ENCODE results near the gene BARHL1. TPM values are rescaled to one million over a fixed set of nuclear protein-coding genes. Genes with fewer than 3 reads are reported as not detected.

Gene BARHL1
- total RNA-seq, 1 donor from 2014 or later = not detected

DNA sequence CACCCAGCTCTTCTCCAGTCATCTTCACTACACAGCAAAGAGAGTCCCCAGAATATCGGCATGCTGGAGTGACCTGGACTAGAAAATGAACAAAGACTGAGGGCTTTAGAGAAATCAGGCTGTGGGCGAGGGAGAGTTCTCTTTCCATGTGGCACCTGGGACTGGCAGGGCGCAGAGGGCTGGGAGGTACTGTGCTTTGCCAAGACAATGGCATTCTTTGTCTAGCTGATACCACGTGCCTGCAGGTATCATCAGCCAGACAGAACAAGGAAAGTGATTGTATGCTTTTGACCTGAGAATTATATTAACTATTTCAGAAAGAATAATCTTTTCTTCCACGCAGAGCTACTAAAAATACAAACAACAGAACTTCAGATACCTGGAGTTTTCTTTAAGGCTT is 56.9 kb downstream of the BARHL1 start:
- Mint-ChIP-seq H3K4me1 (ENCODE audit: low read depth, unreplicated experiment) (no peaks in the 10 kb centered on the region), H3K4me3 (ENCODE audit: unreplicated experiment) (no peak overlapping the region), H3K36me3 (ENCODE audit: low read depth, unreplicated experiment) (peaks cover 27% of the 10 kb centered on the region), H3K27me3 (ENCODE audit: low read depth, unreplicated experiment) (no peaks in the 10 kb centered on the region), H3K27ac (ENCODE audit: unreplicated experiment) (no peak overlapping the region), H3K9me3 (ENCODE audit: unreplicated experiment) (no peaks in the 10 kb centered on the region)
- Histone ChIP-seq H3K4me3 (ENCODE audit: insufficient read depth, low read depth, low read length) (no peak overlapping the region), H3K9ac (ENCODE audit: low read length) (no peak overlapping the region), H3K4me2 (ENCODE audit: low read length) (no peak overlapping the region), H3K36me3 (ENCODE audit: insufficient read depth, low read length) (peaks cover 42% of the 10 kb centered on the region), H3K9me3 (ENCODE audit: insufficient read depth, low read depth, low read length) (no peaks in the 10 kb centered on the region), H4K20me1 (ENCODE audit: insufficient read depth, low read length) (peaks cover 14% of the 10 kb centered on the region), H3K27ac (ENCODE audit: low read depth, low read length) (no peak overlapping the region), H3K79me2 (ENCODE audit: insufficient read depth, low read length) (no peaks in the 10 kb centered on the region), H3K4me1 (ENCODE audit: insufficient read depth, low read length) (no peaks in the 10 kb centered on the region), H3K27me3 (ENCODE audit: insufficient read depth, low read length) (no peaks in the 10 kb centered on the region), H2AFZ (ENCODE audit: low read depth, low read length) (no peak overlapping the region)
- DNase-seq (ENCODE audit: low read depth) = no peak
- FAIRE-seq = no peak
- no peak for TF ChIP-seq EZH2 (IDR thresholded peaks at IDR 0.05; ENCODE audit: insufficient read depth, low read length)
- TF ChIP-seq, protein P1, sequence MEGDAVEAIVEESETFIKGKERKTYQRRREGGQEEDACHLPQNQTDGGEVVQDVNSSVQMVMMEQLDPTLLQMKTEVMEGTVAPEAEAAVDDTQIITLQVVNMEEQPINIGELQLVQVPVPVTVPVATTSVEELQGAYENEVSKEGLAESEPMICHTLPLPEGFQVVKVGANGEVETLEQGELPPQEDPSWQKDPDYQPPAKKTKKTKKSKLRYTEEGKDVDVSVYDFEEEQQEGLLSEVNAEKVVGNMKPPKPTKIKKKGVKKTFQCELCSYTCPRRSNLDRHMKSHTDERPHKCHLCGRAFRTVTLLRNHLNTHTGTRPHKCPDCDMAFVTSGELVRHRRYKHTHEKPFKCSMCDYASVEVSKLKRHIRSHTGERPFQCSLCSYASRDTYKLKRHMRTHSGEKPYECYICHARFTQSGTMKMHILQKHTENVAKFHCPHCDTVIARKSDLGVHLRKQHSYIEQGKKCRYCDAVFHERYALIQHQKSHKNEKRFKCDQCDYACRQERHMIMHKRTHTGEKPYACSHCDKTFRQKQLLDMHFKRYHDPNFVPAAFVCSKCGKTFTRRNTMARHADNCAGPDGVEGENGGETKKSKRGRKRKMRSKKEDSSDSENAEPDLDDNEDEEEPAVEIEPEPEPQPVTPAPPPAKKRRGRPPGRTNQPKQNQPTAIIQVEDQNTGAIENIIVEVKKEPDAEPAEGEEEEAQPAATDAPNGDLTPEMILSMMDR (IDR thresholded peaks at IDR 0.05; ENCODE audit: insufficient read depth, low read depth, low read length) = no peak

Other genes starting within 250 kb of the BARHL1 start
- gene SETX, start 227.6 kb upstream of the BARHL1 start, total RNA-seq = 45.6 and 48.4 TPM in 2 replicates
- 13.2 and 13.3 TPM in 2 replicates for gene TTF1, start 175.8 kb upstream of the BARHL1 start, total RNA-seq
- gene CFAP77, start 172.4 kb upstream of the BARHL1 start, total RNA-seq = 0.36 TPM in 1 of 2 replicates, not detected in the other
- 20.2 and 20.5 TPM in 2 replicates for gene DDX31, start 87.4 kb downstream of the BARHL1 start, total RNA-seq
- 27.3 and 27.9 TPM in 2 replicates for gene GTF3C4, start 87.9 kb downstream of the BARHL1 start, total RNA-seq

All from astrocyte (in vitro differentiated cells and primary cell).